Measurements from ENCODE around the gene TRIM25. TPM values are rescaled to one million over a fixed set of nuclear protein-coding genes. Genes with fewer than 3 reads are reported as not detected.

Gene TRIM25
- total RNA-seq, 1 experiment from 2014 or later = 32.5 TPM

- no CpG with 5 or more reads among the region's 2 CpGs for WGBS (ENCODE audit: extremely low coverage, insufficient read length, low lambda C conversion rate)
These were observed 27.5 kb downstream of the TRIM25 start for GRCh38 chr17:56886288-56886731.

More at GRCh38 chr17:56886288-56886731, 27.5 kb downstream of the TRIM25 start:
- Histone ChIP-seq H2BK15ac (ENCODE audit: low read depth, low read length) (no peak overlapping the region), H3T11ph (ENCODE audit: low read length) (no peak overlapping the region), H3K23ac (ENCODE audit: insufficient read length, low read depth, low read length) (no peak overlapping the region), H3K9ac (ENCODE audit: extremely low read depth, insufficient read length, low read length) (no peak overlapping the region), H3K9me3 (ENCODE audit: control insufficient read depth, low read depth, low read length) (peaks cover 12% of the 10 kb centered on the region), H3K23me2 (ENCODE audit: insufficient read length, low read depth, low read length, poor library complexity, severe bottlenecking) (no peaks in the 10 kb centered on the region), H2AK5ac (ENCODE audit: insufficient read length, low read length) (no peak overlapping the region), H3K27ac (ENCODE audit: insufficient read length, low read depth, low read length) (no peak overlapping the region), H4K20me1 (ENCODE audit: control insufficient read depth, insufficient read depth, insufficient read length) (no peaks in the 10 kb centered on the region), H3K79me1 (ENCODE audit: insufficient read depth, low read depth, low read length, poor library complexity, severe bottlenecking) (no peaks in the 10 kb centered on the region), H3K4me1 (ENCODE audit: insufficient read depth, low read length) (no peaks in the 10 kb centered on the region), H3K14ac (ENCODE audit: insufficient read depth, low read length) (no peak overlapping the region), H3K56ac (ENCODE audit: insufficient read length, low read depth, low read length) (no peak overlapping the region), H3K79me2 (ENCODE audit: insufficient read depth, low read length) (no peaks in the 10 kb centered on the region), H3K18ac (ENCODE audit: insufficient read length, low read depth, low read length) (no peak overlapping the region), H2BK12ac (ENCODE audit: insufficient read length, low read depth, low read length) (no peak overlapping the region), H3K4ac (ENCODE audit: low read depth, low read length) (no peak overlapping the region), H3K4me2 (ENCODE audit: insufficient read depth, insufficient read length, low read length) (no peak overlapping the region), H4K91ac (ENCODE audit: insufficient read length, low read depth, low read length) (no peak overlapping the region), H4K8ac (replicated peaks; ENCODE audit: insufficient read length, low read depth, low read length) (no peak overlapping the region), H2BK5ac (ENCODE audit: insufficient read length, low read length) (no peak overlapping the region), H3K27me3 (ENCODE audit: insufficient read depth, low read length) (no peaks in the 10 kb centered on the region), H2BK20ac (ENCODE audit: low read depth, low read length, poor library complexity, severe bottlenecking) (no peak overlapping the region), H2BK120ac (ENCODE audit: low read depth, low read length, poor library complexity, severe bottlenecking) (no peak overlapping the region), H4K5ac (ENCODE audit: insufficient read length, low read depth, low read length) (no peak overlapping the region), H2AFZ (ENCODE audit: low read length) (no peak overlapping the region)
- no peak for TF ChIP-seq CTCF (conservative IDR thresholded peaks at IDR 0.05)
- DNase-seq = no peak
- H3K4me1 Mint-ChIP-seq = peaks cover 12 to 14% of the 10 kb centered on the region in 2 experiments
- peaks cover 33 to 48% (median 39%) of the 10 kb centered on the region in 3 experiments for H3K36me3 Mint-ChIP-seq (ENCODE audit: insufficient read depth in 1 of 3, low read depth in 3 of 3)
- H3K27ac Mint-ChIP-seq = no peak overlapping the region
- no peaks in the 10 kb centered on the region for H3K27me3 Mint-ChIP-seq (ENCODE audit: low read depth)
- H3K4me3 Mint-ChIP-seq = no peak overlapping the region; a peak in 1 of 5 replicates
- H3K9me3 Mint-ChIP-seq = peaks cover 17 to 26% of the 10 kb centered on the region in 2 experiments

All from H9 (cell line).